Measurements from ENCODE around the gene ZNF398. TPM values are rescaled to one million over a fixed set of nuclear protein-coding genes. Genes with fewer than 3 reads are reported as not detected.
A peak's percentile ranks its signal among the peaks of the same experiment; 100 is the strongest.

The ZNF398 gene
- total and polyA plus RNA-seq, 9 of the 15 experiments (the other 6 are each of a cell fraction or from before 2014, with no cell fraction given): 4.0 to 18.6 (median 10.4) TPM

- TF ChIP-seq SLC30A9 (CRISPR knock-in tag; IDR thresholded peaks at IDR 0.05) (no peak), MITF (IDR thresholded peaks at IDR 0.05) (peak; percentile 42), GABPB1 (CRISPR knock-in tag; IDR thresholded peaks at IDR 0.05) (peak; percentile 71), BHLHE40 (IDR thresholded peaks at IDR 0.05; ENCODE audit: low read length) (peak; percentile 37; the same call in 1 of the 2 replicates), TGIF2 (CRISPR knock-in tag; IDR thresholded peaks at IDR 0.05) (peak; percentile 75; the same call in 1 of the 2 replicates), FOXK1 (CRISPR knock-in tag; IDR thresholded peaks at IDR 0.05; ENCODE audit: borderline replicate concordance) (peak; percentile 86; the same call in 1 of the 2 replicates), TEAD4 (IDR thresholded peaks at IDR 0.05; ENCODE audit: low read length) (no peak), TEAD4 (CRISPR knock-in tag; IDR thresholded peaks at IDR 0.05; ENCODE audit: borderline replicate concordance) (0 out of 2 replicates have a peak, but pooled peaks have one; percentile 22), ZBTB33 (CRISPR knock-in tag; IDR thresholded peaks at IDR 0.05) (peak; percentile 80), YY1 (IDR thresholded peaks at IDR 0.05; ENCODE audit: borderline replicate concordance in 1 of 3, control insufficient read depth in 1 of 3, extremely low read depth in 1 of 3, insufficient read depth in 3 of 3, insufficient read length in 1 of 3, insufficient replicate concordance in 2 of 3, low read depth in 1 of 3, low read length in 2 of 3) (peak; percentile 45 to 88 (median 73)), HMGN3 (IDR thresholded peaks at IDR 0.05; ENCODE audit: borderline replicate concordance, extremely low read depth, insufficient read length, low read depth, low read length) (peak; percentile 26), ETS1 (conservative IDR thresholded peaks at IDR 0.05; ENCODE audit: control insufficient read depth, low read depth, low read length) (peak; percentile 78; the same call in 1 of the 2 replicates), PRMT5 (CRISPR knock-in tag; IDR thresholded peaks at IDR 0.05) (0 out of 2 replicates have a peak, but pooled peaks have one; percentile 9), HOMEZ (CRISPR knock-in tag; IDR thresholded peaks at IDR 0.05) (0 out of 2 replicates have a peak, but pooled peaks have one; percentile 55), ATF1 (CRISPR knock-in tag; IDR thresholded peaks at IDR 0.05) (0 out of 2 replicates have a peak, but pooled peaks have one; percentile 15), ATF1 (tag; IDR thresholded peaks at IDR 0.05) (peak; percentile 75)
Measured at GRCh38 chr7:149147752-149148653, 750 bp downstream of the ZNF398 start (continued).

All from K562 (cell line).